ENCODE measurements around the gene CSHL1. TPM values are rescaled to one million over a fixed set of nuclear protein-coding genes. Genes with fewer than 3 reads are reported as not detected.

The CSHL1 gene
- total RNA-seq, 1 donor from 2014 or later = not detected

DNA sequence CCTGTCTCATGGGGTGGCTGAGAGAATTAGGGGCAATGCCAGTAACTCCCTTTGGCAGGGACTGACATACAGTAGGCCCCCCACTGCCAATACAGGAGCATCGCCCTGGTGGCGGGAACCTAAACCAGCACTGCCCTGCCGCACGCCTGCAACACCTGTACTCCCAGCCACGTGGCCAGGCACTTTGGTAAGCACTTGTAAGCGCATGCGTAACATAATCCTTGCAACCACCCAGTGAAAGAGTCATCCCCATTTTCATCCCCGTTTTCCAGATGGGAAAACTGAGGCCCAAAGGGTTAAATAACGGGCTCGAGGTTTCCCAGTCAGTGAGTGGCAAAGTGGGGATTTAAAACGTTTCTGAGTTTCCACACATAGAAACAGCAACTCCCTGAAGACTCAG, 44.2 kb upstream of the CSHL1 start:
- H3K4me1 ChIP-seq = no peaks in the 10 kb centered on the region
- H3K9me3 ChIP-seq = no peaks in the 10 kb centered on the region
- no peak overlapping the region for H3K27ac ChIP-seq
- TF ChIP-seq, protein P1, sequence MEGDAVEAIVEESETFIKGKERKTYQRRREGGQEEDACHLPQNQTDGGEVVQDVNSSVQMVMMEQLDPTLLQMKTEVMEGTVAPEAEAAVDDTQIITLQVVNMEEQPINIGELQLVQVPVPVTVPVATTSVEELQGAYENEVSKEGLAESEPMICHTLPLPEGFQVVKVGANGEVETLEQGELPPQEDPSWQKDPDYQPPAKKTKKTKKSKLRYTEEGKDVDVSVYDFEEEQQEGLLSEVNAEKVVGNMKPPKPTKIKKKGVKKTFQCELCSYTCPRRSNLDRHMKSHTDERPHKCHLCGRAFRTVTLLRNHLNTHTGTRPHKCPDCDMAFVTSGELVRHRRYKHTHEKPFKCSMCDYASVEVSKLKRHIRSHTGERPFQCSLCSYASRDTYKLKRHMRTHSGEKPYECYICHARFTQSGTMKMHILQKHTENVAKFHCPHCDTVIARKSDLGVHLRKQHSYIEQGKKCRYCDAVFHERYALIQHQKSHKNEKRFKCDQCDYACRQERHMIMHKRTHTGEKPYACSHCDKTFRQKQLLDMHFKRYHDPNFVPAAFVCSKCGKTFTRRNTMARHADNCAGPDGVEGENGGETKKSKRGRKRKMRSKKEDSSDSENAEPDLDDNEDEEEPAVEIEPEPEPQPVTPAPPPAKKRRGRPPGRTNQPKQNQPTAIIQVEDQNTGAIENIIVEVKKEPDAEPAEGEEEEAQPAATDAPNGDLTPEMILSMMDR (IDR thresholded peaks at IDR 0.05) = no peak
- intact Hi-C loops (cut with DNase I) = no loop called here
- no peaks in the 10 kb centered on the region for H3K27me3 ChIP-seq (ENCODE audit: low read depth)
- no peak for ATAC-seq
- no peak overlapping the region for H3K4me3 ChIP-seq
- no peaks in the 10 kb centered on the region for H3K36me3 ChIP-seq
- DNase-seq = no peak

DNA sequence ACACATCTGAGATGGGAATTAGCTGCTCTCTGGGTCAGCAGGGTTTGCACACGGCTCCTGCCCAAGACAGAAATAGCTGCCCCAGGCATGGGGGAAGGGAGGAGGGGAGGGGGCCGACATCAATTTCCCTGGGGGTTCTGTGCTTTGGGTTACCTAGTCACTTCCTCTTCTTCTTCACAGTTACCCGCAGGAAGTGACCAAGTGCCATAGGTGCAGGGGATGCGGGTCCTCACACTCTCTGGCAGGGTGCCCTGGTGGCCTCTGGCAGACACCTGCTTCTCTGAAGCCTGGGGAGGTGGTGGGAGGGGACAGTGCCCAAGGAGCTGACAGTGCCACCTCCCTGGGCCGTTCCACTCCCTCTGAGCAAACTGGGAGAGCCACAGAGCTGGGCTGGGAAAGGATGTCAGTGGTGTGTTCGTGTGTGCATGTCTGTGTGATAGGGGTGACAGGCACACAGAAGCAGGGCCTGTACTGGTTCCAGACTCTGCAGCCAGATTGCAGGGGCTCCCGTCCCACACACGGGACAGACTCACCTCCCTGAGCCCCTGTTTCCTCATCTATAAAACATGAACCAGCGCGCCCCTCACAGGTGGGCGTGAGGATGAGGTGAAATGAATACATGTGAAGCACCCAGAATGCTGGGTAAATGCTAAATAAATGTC, 43.5 kb upstream of the CSHL1 start:
- ATAC-seq = peak in 1 of 2 donors; percentile 38
- TF ChIP-seq, protein P1 (IDR thresholded peaks at IDR 0.05) = no peak
- H3K9me3 ChIP-seq = no peaks in the 10 kb centered on the region

DNA sequence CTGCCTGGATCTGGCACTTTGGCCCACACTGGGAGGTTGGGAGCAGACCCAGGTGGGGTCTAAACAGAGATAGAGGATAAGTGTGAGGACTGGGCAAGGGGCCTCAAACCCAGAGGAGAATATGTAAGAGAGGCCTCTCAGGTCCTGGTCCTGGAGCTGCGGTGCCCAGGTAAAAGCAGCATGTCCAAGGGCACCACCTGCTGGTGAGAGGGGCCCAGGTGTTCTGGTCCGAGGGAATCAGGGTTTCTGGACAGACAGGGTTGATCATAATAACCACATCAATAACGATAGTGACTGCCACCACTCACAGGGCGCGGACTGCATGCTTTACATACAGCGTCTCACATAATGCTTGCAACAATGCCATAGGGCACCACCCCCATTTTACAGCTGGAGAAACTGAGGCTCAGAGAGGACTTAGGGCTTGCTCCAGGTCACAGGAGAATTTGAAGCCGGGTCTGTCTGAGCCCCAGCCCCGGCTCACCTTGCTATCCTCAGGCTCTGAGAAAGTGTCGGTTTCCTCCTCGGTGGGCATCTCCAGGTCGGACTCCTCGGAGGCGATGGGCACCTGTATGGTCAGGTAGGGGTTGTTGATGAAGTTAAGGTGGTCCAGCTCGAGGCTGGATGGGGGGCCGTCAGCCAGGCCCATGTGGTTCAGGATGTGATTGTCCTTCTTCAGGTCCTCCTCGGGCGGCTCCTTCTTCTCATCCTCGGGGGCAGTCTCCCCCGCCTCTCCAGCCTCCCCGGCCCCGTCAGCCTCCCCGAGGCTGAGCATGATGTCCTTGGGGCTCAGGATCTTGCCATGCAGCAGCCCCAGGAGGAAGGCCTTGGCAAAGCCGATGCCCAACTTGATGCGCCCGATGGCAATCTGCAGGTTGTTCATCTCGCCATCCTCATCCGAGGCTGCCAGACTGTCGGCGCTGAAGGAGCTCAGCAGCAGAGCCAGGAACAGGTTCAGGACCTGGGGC, 40.2 kb upstream of the CSHL1 start:
- Histone ChIP-seq H3K36me3 (no peaks in the 10 kb centered on the region), H3K27ac (no peak overlapping the region), H3K4me3 (no peak overlapping the region), H3K27me3 (ENCODE audit: low read depth) (no peaks in the 10 kb centered on the region), H3K4me1 (peaks cover 9% of the 10 kb centered on the region), H3K9me3 (no peaks in the 10 kb centered on the region)
- intact Hi-C loops (cut with DNase I) = no loop called here
- TF ChIP-seq, protein P1 (IDR thresholded peaks at IDR 0.05) = peak; percentile 27
- DNase-seq = no peak
- peak; percentile 7 to 29 for ATAC-seq

More for the DNA sequence above, 43.5 kb upstream of the CSHL1 start:
- intact Hi-C loops (cut with DNase I) = no loop called here
- no peaks in the 10 kb centered on the region for H3K27me3 ChIP-seq (ENCODE audit: low read depth)
- H3K36me3 ChIP-seq = no peaks in the 10 kb centered on the region
- no peaks in the 10 kb centered on the region for H3K4me1 ChIP-seq
- H3K27ac ChIP-seq = no peak overlapping the region
- no peak for DNase-seq
- no peak overlapping the region for H3K4me3 ChIP-seq

DNA sequence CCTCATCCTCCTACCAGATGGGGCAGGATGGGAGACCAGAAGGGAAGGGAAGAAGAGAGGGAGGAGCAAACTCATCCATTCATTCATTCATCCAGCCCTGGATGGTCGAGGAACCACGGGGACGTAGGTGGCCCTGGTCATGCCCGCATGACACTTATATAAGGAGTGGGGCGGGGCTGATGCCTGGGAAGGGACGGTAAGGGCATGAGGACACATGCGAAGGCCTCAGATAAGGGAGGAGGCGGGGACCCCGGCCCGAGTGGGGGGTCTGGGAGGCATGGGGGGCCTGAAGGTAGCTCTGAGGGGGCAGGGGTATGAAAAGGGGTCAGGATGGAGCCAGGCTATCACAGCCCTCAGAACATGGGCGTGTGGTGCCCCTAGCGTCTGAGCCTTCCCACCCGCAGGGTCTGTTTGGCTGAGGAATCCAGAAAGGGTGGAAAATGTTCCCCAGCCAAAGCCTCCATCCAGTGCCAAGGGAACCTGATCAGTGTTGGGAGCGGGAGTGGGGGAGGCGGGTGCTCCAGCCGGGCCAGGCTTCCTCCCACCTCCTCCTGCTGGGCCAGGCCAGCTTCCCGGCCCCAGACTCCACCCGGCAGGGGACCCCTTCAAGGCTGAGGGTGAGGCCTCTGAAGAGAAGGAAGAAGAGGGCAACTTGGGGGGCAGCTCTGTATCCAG, 38.7 kb upstream of the CSHL1 start:
- Histone ChIP-seq H3K9me3 (no peaks in the 10 kb centered on the region), H3K27ac (no peak overlapping the region), H3K27me3 (ENCODE audit: low read depth) (no peaks in the 10 kb centered on the region), H3K4me1 (peaks cover 12% of the 10 kb centered on the region), H3K4me3 (no peak overlapping the region), H3K36me3 (no peaks in the 10 kb centered on the region)
- intact Hi-C loops (cut with DNase I) = no loop called here
- DNase-seq (no peak), ATAC-seq (no peak)
- TF ChIP-seq, protein P1 (IDR thresholded peaks at IDR 0.05) = no peak

DNA sequence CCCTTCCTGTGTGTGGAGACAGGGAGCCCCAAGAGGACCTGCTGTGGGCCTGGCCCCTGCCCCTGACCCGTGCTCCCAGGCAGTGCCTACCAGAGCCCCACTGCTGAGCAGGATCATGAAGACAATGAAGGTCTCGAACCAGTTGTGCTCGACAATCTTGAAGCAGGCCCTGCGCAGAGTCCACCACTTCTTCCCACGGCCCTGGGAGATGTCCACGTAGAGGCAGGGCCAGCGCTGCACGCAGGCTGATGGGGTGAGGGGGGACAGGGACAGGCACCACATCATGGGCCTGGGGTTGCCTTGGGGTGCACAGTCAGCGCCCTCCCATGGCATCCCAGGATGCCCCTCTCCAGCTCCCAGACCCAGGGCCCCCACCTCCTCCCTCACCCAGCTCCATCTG, 37.5 kb upstream of the CSHL1 start:
- Histone ChIP-seq H3K27ac (no peak overlapping the region), H3K27me3 (ENCODE audit: low read depth) (no peaks in the 10 kb centered on the region), H3K36me3 (no peaks in the 10 kb centered on the region), H3K4me3 (no peak overlapping the region), H3K9me3 (no peaks in the 10 kb centered on the region), H3K4me1 (peaks cover 12% of the 10 kb centered on the region)
- ATAC-seq = no peak
- TF ChIP-seq, protein P1 (IDR thresholded peaks at IDR 0.05) = no peak
- intact Hi-C loops (cut with DNase I) = no loop called here
- no peak for DNase-seq
